ENCODE data around the gene TSPAN33.

GRCh38 chr7:129149511-129149910 is 5.0 kb downstream of the TSPAN33 start:
- TF ChIP-seq GLI4 (tag by site-specific recombination; IDR thresholded peaks at IDR 0.05) (no peak), CTCF (tag by site-specific recombination; IDR thresholded peaks at IDR 0.05) (no peak), PBX3 (CRISPR knock-in tag; IDR thresholded peaks at IDR 0.05) (no peak)

Data from HEK293 (cell line).